Liver (tissue), 9 donors: ENCODE results near the gene TMA7B. TPM values are rescaled to one million over a fixed set of nuclear protein-coding genes. Genes with fewer than 3 reads are reported as not detected.
"Not testable (repeated sequence)": the region's sequence is repeated elsewhere in the genome, so short reads cannot be mapped to it uniquely, and the experiment has no call there.

Experiments
- DNase-seq: peaks from one replicate; pipeline ENCODE4 v3.0.0-alpha.2; 2017; ENCODE audit warnings: low spot score
- H3K27ac ChIP-seq, 2 donors: one replicate each; pipeline ENCODE4 v1.7.0; 2013; ENCODE audit warnings: inconsistent platforms in 2 of 2, low read length in 2 of 2, control low read depth in 1 of 2, low read depth in 1 of 2, mild to moderate bottlenecking in 1 of 2
- H3K27me3 ChIP-seq, 4 donors: one replicate each; pipeline versions ENCODE4 v1.6.1 to v1.7.0; 2013; ENCODE audit warnings: low read length in 3 of 4, inconsistent platforms in 1 of 4, mild to moderate bottlenecking in 1 of 4, moderate library complexity in 1 of 4; ENCODE audit not compliant: control insufficient read depth in 4 of 4, insufficient read depth in 4 of 4
- H3K36me3 ChIP-seq, 4 donors: one replicate each; pipeline versions ENCODE4 v1.6.1 to v1.7.0; 2013; ENCODE audit warnings: low read length in 3 of 4, mild to moderate bottlenecking in 3 of 4, low read depth in 1 of 4, moderate library complexity in 1 of 4; ENCODE audit not compliant: control insufficient read depth in 4 of 4, insufficient read depth in 3 of 4
- H3K4me1 ChIP-seq, 4 donors: one replicate each; pipeline versions ENCODE4 v1.6.1 to v1.7.0; 2013; ENCODE audit warnings: low read length in 3 of 4, mild to moderate bottlenecking in 3 of 4, moderate library complexity in 1 of 4; ENCODE audit not compliant: control insufficient read depth in 4 of 4, insufficient read depth in 4 of 4
- H3K4me3 ChIP-seq, 3 donors: one replicate each; pipeline versions ENCODE4 v1.6.1 to v1.7.0; 2013; ENCODE audit warnings: low read length in 3 of 3, control low read depth in 1 of 3, low read depth in 1 of 3, mild to moderate bottlenecking in 1 of 3
- H3K9ac ChIP-seq, 2 donors: one replicate each; pipeline ENCODE4 v1.7.0; 2013; ENCODE audit warnings: low read length in 2 of 2, mild to moderate bottlenecking in 2 of 2, moderate library complexity in 2 of 2, control low read depth in 1 of 2, low read depth in 1 of 2
- H3K9me3 ChIP-seq, 4 donors: one replicate each; pipeline versions ENCODE4 v1.6.1 to v1.7.0; 2013; ENCODE audit warnings: low read length in 3 of 4; ENCODE audit not compliant: control insufficient read depth in 4 of 4
- ATF3 ChIP-seq: IDR thresholded peaks from 2 replicates; pipeline ENCODE4 v1.6.1; 2016; ENCODE audit warnings: antibody characterized with exemption
- CTCF ChIP-seq: fragments of 150-350 bp; IDR thresholded peaks from 2 replicates; pipeline ENCODE4 v1.5.1; 2017; ENCODE audit warnings: improper control_type of control experiment, low read depth, low read length; ENCODE audit not compliant: missing input control
- EGR1 ChIP-seq, 2 donors: IDR thresholded peaks; 2 replicates each; pipeline ENCODE4 v1.6.1; 2016 to 2018; ENCODE audit warnings: antibody characterized with exemption in 2 of 2, low read depth in 2 of 2
- FOXA1 ChIP-seq: IDR thresholded peaks from 2 replicates; pipeline ENCODE4 v1.6.1; 2016; ENCODE audit warnings: antibody characterized with exemption
- FOXA2 ChIP-seq: IDR thresholded peaks from 2 replicates; pipeline ENCODE4 v1.6.1; 2016; ENCODE audit warnings: antibody characterized with exemption
- HNF4A ChIP-seq, 2 donors: conservative IDR thresholded peaks; 2 replicates each; pipeline ENCODE4 v1.6.1; 2016; ENCODE audit warnings: antibody characterized with exemption in 2 of 2, mild to moderate bottlenecking in 2 of 2
- HNF4G ChIP-seq: IDR thresholded peaks from 2 replicates; pipeline ENCODE4 v1.6.1; 2016; ENCODE audit warnings: antibody characterized with exemption
- MAX ChIP-seq: IDR thresholded peaks from 2 replicates; pipeline ENCODE4 v1.6.1; 2016; ENCODE audit warnings: antibody characterized with exemption
- NR2F2 ChIP-seq: IDR thresholded peaks from 2 replicates; pipeline ENCODE4 v1.6.1; 2016; ENCODE audit warnings: antibody characterized with exemption
- REST ChIP-seq: IDR thresholded peaks from 2 replicates; pipeline ENCODE4 v1.6.1; 2016; ENCODE audit warnings: antibody characterized with exemption, mild to moderate bottlenecking
- RXRA ChIP-seq, 2 donors: IDR thresholded peaks; 2 replicates each; pipeline ENCODE4 v1.6.1; 2017 to 2018; ENCODE audit warnings: antibody characterized with exemption in 2 of 2, mild to moderate bottlenecking in 1 of 2
- SP1 ChIP-seq: IDR thresholded peaks from 2 replicates; pipeline ENCODE4 v1.6.1; 2018; ENCODE audit warnings: antibody characterized with exemption, mild to moderate bottlenecking
- YY1 ChIP-seq: IDR thresholded peaks from 2 replicates; pipeline ENCODE4 v1.6.1; 2016; ENCODE audit warnings: antibody characterized with exemption, mild to moderate bottlenecking
- ZBTB33 ChIP-seq: IDR thresholded peaks from 2 replicates; pipeline ENCODE4 v1.6.1; 2016; ENCODE audit warnings: antibody characterized with exemption
- WGBS: extraction: QIAGEN DNeasy Blood & Tissue Kit; methylation state at CpG from one replicate; pipeline ENCODE4 v1.1.7; 2013; 5-methylcytosine and 5-hydroxymethylcytosine counted together
- polyA plus RNA-seq, 2 donors: library from polyadenylated mRNA; stranded (reverse) in 1 of 2; unstranded in 1 of 2; fragments of 200-250 nt in 1 of 2; fragments of >200 nt in 1 of 2; fragmentation: Nextera tagmentation in 1 of 2; extraction: Ambion mirVana in 1 of 2; gene quantifications; one replicate each; pipeline versions ENCODE4 v1.2.1 to v1.2.3, GENCODE V29; 2013 to 2015
- total RNA-seq, 2 donors: library from RNA; depleted of rRNA; stranded (reverse); fragments of >200 nt; gene quantifications; one replicate each; pipeline ENCODE4 v1.2.3, GENCODE V29; 2014
- donor health status: healthy.
- donor health status: healthy.
- donor health status: healthy.
- donor health status: healthy.
- donor health status: healthy.

Gene TMA7B
- total and polyA plus RNA-seq, 4 donors = 0.25 to 2.1 TPM; not detected in 2

- TF ChIP-seq HNF4A (conservative IDR thresholded peaks at IDR 0.05) = peak; percentile 17 to 43
- TF ChIP-seq ATF3 = no peak
- no peak for TF ChIP-seq YY1
- TF ChIP-seq SP1 = no peak
- no peak for TF ChIP-seq NR2F2
- peak; percentile 13 for TF ChIP-seq FOXA1
- peak; percentile 32 for TF ChIP-seq FOXA2
- no peak for TF ChIP-seq ZBTB33
- peak in 1 of 2 donors; percentile 42 for TF ChIP-seq RXRA (IDR thresholded peaks at IDR 0.05)
- no peak for TF ChIP-seq CTCF
- no peak for TF ChIP-seq HNF4G
- peak; percentile 5 for TF ChIP-seq MAX
- no peak for TF ChIP-seq EGR1 (IDR thresholded peaks at IDR 0.05; ENCODE audit: low read depth in 2 of 2)
- no peak for TF ChIP-seq REST
Observed at GRCh38 chr22:39992088-39992826, 32.1 kb downstream of the TMA7B start.

GRCh38 chr22:39992894-39993293 is 32.7 kb downstream of the TMA7B start:
- TF ChIP-seq ATF3 (peak; percentile 15), NR2F2 (peak; percentile 88), SP1 (peak; percentile 75), HNF4G (peak; percentile 32), MAX (peak; percentile 22), RXRA (IDR thresholded peaks at IDR 0.05) (peak; percentile 75 to 83), YY1 (peak; percentile 22), HNF4A (conservative IDR thresholded peaks at IDR 0.05) (peak; percentile 64 to 84)
- DNase-seq, H3K27me3 ChIP-seq, H3K9ac ChIP-seq, H3K9me3 ChIP-seq, H3K4me3 ChIP-seq, H3K36me3 ChIP-seq: not testable (repeated sequence)
- Histone ChIP-seq H3K27ac (peak overlapping the region; percentile 68 to 75), H3K4me1 (peaks cover 6 to 60% (median 51%) of the 10 kb centered on the region in 4 donors)
- 38% methylated on average over 7 of the region's 7 CpGs for WGBS

More at GRCh38 chr22:39992088-39992826, 32.1 kb downstream of the TMA7B start:
- peak overlapping the region; percentile 68 to 75 for H3K27ac ChIP-seq
- no peak for DNase-seq
- no peak overlapping the region for H3K4me3 ChIP-seq
- peaks cover 6 to 53% (median 44%) of the 10 kb centered on the region in 4 donors for H3K4me1 ChIP-seq
- no peaks in the 10 kb centered on the region for H3K9me3 ChIP-seq
- no peaks in the 10 kb centered on the region for H3K27me3 ChIP-seq
- peak overlapping the region in 1 of 2 donors; percentile 78 for H3K9ac ChIP-seq
- WGBS = 53% methylated on average over 5 of the region's 5 CpGs
- H3K36me3 ChIP-seq = no peaks in the 10 kb centered on the region
